Trophoblast cell (in vitro differentiated cells and primary cell): Measurements from ENCODE around the gene AUTS2.

Source experiments
- DNase-seq, 2 donors: peaks; one replicate each; pipeline ENCODE4 v3.0.0-alpha.2; 2016
- H2AFZ ChIP-seq: 2 replicates; pipeline ENCODE4 v1.6.1; 2013; ENCODE audit warnings: low read length, moderate library complexity, mild to moderate bottlenecking; ENCODE audit not compliant: insufficient read depth, poor library complexity
- H2AK5ac ChIP-seq: 2 replicates; pipeline ENCODE4 v1.6.1; 2013; ENCODE audit warnings: mild to moderate bottlenecking, low read length
- H2BK120ac ChIP-seq: 2 replicates; pipeline ENCODE4 v1.6.1; 2013; ENCODE audit warnings: low read length, mild to moderate bottlenecking, moderate library complexity; ENCODE audit not compliant: insufficient read depth, poor library complexity
- H2BK12ac ChIP-seq: 2 replicates; pipeline ENCODE4 v1.6.1; 2013; ENCODE audit warnings: mild to moderate bottlenecking, low read length, moderate library complexity
- H2BK5ac ChIP-seq: 2 replicates; pipeline ENCODE4 v1.6.1; 2013; ENCODE audit warnings: low read length, low read depth, moderate library complexity, mild to moderate bottlenecking; ENCODE audit not compliant: poor library complexity
- H3K14ac ChIP-seq: 2 replicates; pipeline ENCODE4 v1.6.1; 2013; ENCODE audit warnings: mild to moderate bottlenecking, low read length
- H3K18ac ChIP-seq: 2 replicates; pipeline ENCODE4 v1.6.1; 2013; ENCODE audit warnings: mild to moderate bottlenecking, low read length
- H3K23ac ChIP-seq: 2 replicates; pipeline ENCODE4 v1.6.1; 2013; ENCODE audit warnings: low read length
- H3K27ac ChIP-seq: 2 replicates; pipeline ENCODE4 v1.5.1; 2013; ENCODE audit warnings: low read depth, mild to moderate bottlenecking, inconsistent platforms, low read length, moderate library complexity
- H3K27me3 ChIP-seq: 2 replicates; pipeline ENCODE4 v1.6.1; 2013; ENCODE audit warnings: inconsistent platforms, mild to moderate bottlenecking, low read length, moderate library complexity; ENCODE audit not compliant: insufficient read depth
- H3K36me3 ChIP-seq, 2 experiments: 1 replicate in 1 of 2; 2 replicates in 1 of 2; pipeline ENCODE4 v1.6.1; 2013; ENCODE audit warnings: low read length in 2 of 2, mild to moderate bottlenecking in 2 of 2, moderate library complexity in 1 of 2; ENCODE audit not compliant: insufficient read depth in 2 of 2, control insufficient read depth in 1 of 2
- H3K4ac ChIP-seq: 2 replicates; pipeline ENCODE4 v1.6.1; 2013; ENCODE audit warnings: low read depth, mild to moderate bottlenecking, low read length, moderate library complexity
- H3K4me1 ChIP-seq, 2 experiments: 1 replicate in 1 of 2; 2 replicates in 1 of 2; pipeline ENCODE4 v1.6.1; 2013; ENCODE audit warnings: low read length in 2 of 2, mild to moderate bottlenecking in 2 of 2, moderate library complexity in 1 of 2; ENCODE audit not compliant: insufficient read depth in 2 of 2, control insufficient read depth in 1 of 2
- H3K4me2 ChIP-seq: 2 replicates; pipeline ENCODE4 v1.6.1; 2013; ENCODE audit warnings: inconsistent platforms, mild to moderate bottlenecking, low read length, moderate library complexity
- H3K4me3 ChIP-seq: 2 replicates; pipeline ENCODE4 v1.5.1; 2013; ENCODE audit warnings: mild to moderate bottlenecking, low read depth, low read length, inconsistent platforms
- H3K79me1 ChIP-seq: one replicate; pipeline ENCODE4 v1.6.1; 2013; ENCODE audit warnings: low read length
- H3K79me2 ChIP-seq: 2 replicates; pipeline ENCODE4 v1.6.1; 2013; ENCODE audit warnings: low read length, mild to moderate bottlenecking; ENCODE audit not compliant: control insufficient read depth, insufficient read depth, poor library complexity
- H3K9ac ChIP-seq: 2 replicates; pipeline ENCODE4 v1.6.1; 2013; ENCODE audit warnings: mild to moderate bottlenecking, low read length
- H3K9me3 ChIP-seq: 2 replicates; pipeline ENCODE4 v1.6.1; 2013; ENCODE audit warnings: low read depth, mild to moderate bottlenecking, control low read depth, inconsistent platforms, low read length; ENCODE audit not compliant: insufficient read depth
- H4K12ac ChIP-seq: 2 replicates; pipeline ENCODE4 v1.6.1; 2013; ENCODE audit warnings: low read depth, mild to moderate bottlenecking, low read length, moderate library complexity
- H4K8ac ChIP-seq: 2 replicates; pipeline ENCODE4 v1.6.1; 2013; ENCODE audit warnings: low read depth, mild to moderate bottlenecking, low read length, moderate library complexity
- H4K91ac ChIP-seq: one replicate; pipeline ENCODE4 v1.6.1; 2013; ENCODE audit warnings: low read depth, mild to moderate bottlenecking, low read length, moderate library complexity
- WGBS: extraction: QIAGEN DNeasy Blood & Tissue Kit; methylation state at CpG from one replicate; pipeline ENCODE4 v1.1.7; 2013; ENCODE audit warnings: missing lambda C conversion rate; ENCODE audit not compliant: insufficient read length, insufficient coverage; ENCODE audit errors: extremely low coverage; 5-methylcytosine and 5-hydroxymethylcytosine counted together

The AUTS2 gene

GRCh38 chr7:69844264-69844868 lies 246.1 kb downstream of the AUTS2 start:
- Histone ChIP-seq H4K91ac (no peak overlapping the region), H3K79me1 (no peaks in the 10 kb centered on the region), H2BK12ac (no peak overlapping the region), H4K8ac (no peak overlapping the region), H3K18ac (no peak overlapping the region), H2AFZ (no peak overlapping the region), H3K27ac (no peak overlapping the region), H3K23ac (no peak overlapping the region), H3K4ac (no peak overlapping the region), H3K9ac (no peak overlapping the region), H3K9me3 (peaks cover 3% of the 10 kb centered on the region), H3K4me1 (peaks cover 2 to 9% of the 10 kb centered on the region in 2 experiments), H3K79me2 (no peaks in the 10 kb centered on the region), H3K27me3 (no peaks in the 10 kb centered on the region), H3K4me2 (no peak overlapping the region), H2BK5ac (no peak overlapping the region), H3K36me3 (no peaks in the 10 kb centered on the region), H3K4me3 (no peak overlapping the region), H4K12ac (no peak overlapping the region), H3K14ac (no peak overlapping the region), H2AK5ac (no peak overlapping the region), H2BK120ac (no peak overlapping the region)
- no peak for DNase-seq
- whole genome bisulfite sequencing, result no CpG with 5 or more reads among the region's 4 CpGs

GRCh38 chr7:69845721-69846495 lies 247.6 kb downstream of the AUTS2 start:
- Histone ChIP-seq H3K4me1 (peaks cover under 1 to 4% of the 10 kb centered on the region in 2 experiments), H4K8ac (no peak overlapping the region), H3K27me3 (no peaks in the 10 kb centered on the region), H3K79me1 (no peaks in the 10 kb centered on the region), H2BK12ac (no peak overlapping the region), H3K4me3 (no peak overlapping the region), H4K12ac (no peak overlapping the region), H2BK5ac (no peak overlapping the region), H3K23ac (no peak overlapping the region), H3K79me2 (no peaks in the 10 kb centered on the region), H2AK5ac (no peak overlapping the region), H2AFZ (no peak overlapping the region), H3K14ac (no peak overlapping the region), H3K4ac (no peak overlapping the region), H3K9me3 (peaks cover 3% of the 10 kb centered on the region), H3K36me3 (no peaks in the 10 kb centered on the region), H4K91ac (no peak overlapping the region), H3K9ac (no peak overlapping the region), H3K27ac (no peak overlapping the region), H3K4me2 (no peak overlapping the region), H2BK120ac (no peak overlapping the region), H3K18ac (no peak overlapping the region)
- no CpG with 5 or more reads among the region's 3 CpGs for WGBS
- DNase-seq, result peak; percentile 35 to 50

- Histone ChIP-seq H2BK120ac (no peak overlapping the region), H3K4me2 (no peak overlapping the region), H3K36me3 (no peaks in the 10 kb centered on the region), H3K23ac (no peak overlapping the region), H3K4me1 (no peaks in the 10 kb centered on the region), H2BK5ac (no peak overlapping the region), H3K27me3 (no peaks in the 10 kb centered on the region), H3K9me3 (no peaks in the 10 kb centered on the region), H4K12ac (no peak overlapping the region), H3K79me2 (no peaks in the 10 kb centered on the region), H3K4ac (no peak overlapping the region), H3K18ac (no peak overlapping the region), H4K91ac (no peak overlapping the region), H3K14ac (no peak overlapping the region), H3K27ac (no peak overlapping the region), H2BK12ac (no peak overlapping the region), H3K79me1 (no peaks in the 10 kb centered on the region), H4K8ac (no peak overlapping the region), H3K9ac (no peak overlapping the region), H2AFZ (no peak overlapping the region), H2AK5ac (no peak overlapping the region), H3K4me3 (no peak overlapping the region)
- DNase-seq, result no peak
- WGBS, result no CpG with 5 or more reads among the region's 6 CpGs
These were observed 249.8 kb downstream of the AUTS2 start for GRCh38 chr7:69847921-69848612.

GRCh38 chr7:69849268-69849667 lies 251.0 kb downstream of the AUTS2 start:
- H3K4me2 ChIP-seq, result no peak overlapping the region
- WGBS, result no CpG with 5 or more reads among the region's 2 CpGs
- no peak overlapping the region for H3K4ac ChIP-seq
- no peak overlapping the region for H4K91ac ChIP-seq
- H3K79me1 ChIP-seq, result no peaks in the 10 kb centered on the region
- no peak overlapping the region for H3K27ac ChIP-seq
- no peaks in the 10 kb centered on the region for H3K4me1 ChIP-seq
- H3K4me3 ChIP-seq, result no peak overlapping the region
- no peaks in the 10 kb centered on the region for H3K79me2 ChIP-seq
- no peak for DNase-seq
- H2AFZ ChIP-seq, result no peak overlapping the region
- H4K12ac ChIP-seq, result no peak overlapping the region
- H4K8ac ChIP-seq, result no peak overlapping the region
- H3K9me3 ChIP-seq, result no peaks in the 10 kb centered on the region
- H3K18ac ChIP-seq, result no peak overlapping the region
- H2AK5ac ChIP-seq, result no peak overlapping the region
- H3K23ac ChIP-seq, result no peak overlapping the region
- H3K27me3 ChIP-seq, result no peaks in the 10 kb centered on the region
- no peak overlapping the region for H3K9ac ChIP-seq
- H2BK12ac ChIP-seq, result no peak overlapping the region
- H3K14ac ChIP-seq, result no peak overlapping the region
- H2BK5ac ChIP-seq, result no peak overlapping the region
- no peaks in the 10 kb centered on the region for H3K36me3 ChIP-seq
- no peak overlapping the region for H2BK120ac ChIP-seq
